HG03095 (cell line): ENCODE results near the gene C10orf143.

Source experiments
- ATAC-seq: cut with Tn5 transposase; IDR thresholded peaks from one replicate; pipeline ENCODE4 v1.9.1; 2021; ENCODE audit warnings: moderate library complexity; ENCODE audit not compliant: unreplicated experiment

C10orf143 gene

DNA sequence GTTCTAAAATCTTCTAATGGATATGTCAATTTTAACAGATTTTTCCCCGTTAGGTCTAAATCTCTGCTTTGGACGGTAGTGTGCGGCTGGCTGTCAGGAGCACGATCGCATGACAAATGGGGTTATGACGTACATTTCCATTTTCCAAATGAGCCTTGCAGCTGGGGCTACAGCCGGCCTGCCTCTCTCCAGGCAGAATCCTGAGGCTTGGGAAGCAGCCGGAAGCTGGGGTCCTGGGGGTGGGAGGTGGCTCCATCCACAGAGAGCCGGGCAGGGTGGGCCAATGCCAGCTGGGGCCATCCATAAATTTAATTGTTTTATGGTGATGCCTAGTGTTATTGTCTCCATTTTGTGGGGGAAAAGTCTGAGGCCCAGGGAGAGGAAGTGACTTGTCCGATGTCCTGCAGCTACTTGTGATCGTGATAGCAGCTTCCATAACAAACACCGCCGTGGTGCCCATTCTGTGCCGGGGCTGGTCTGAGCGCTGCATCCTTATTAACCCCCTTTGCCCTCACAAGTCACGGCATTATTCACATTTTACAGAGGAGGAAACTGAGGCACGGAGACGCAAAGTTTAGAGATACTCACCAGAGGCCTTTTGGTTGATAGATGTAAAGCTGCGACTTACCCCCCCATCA, 93.5 kb downstream of the C10orf143 start:
- no peak for ATAC-seq

DNA sequence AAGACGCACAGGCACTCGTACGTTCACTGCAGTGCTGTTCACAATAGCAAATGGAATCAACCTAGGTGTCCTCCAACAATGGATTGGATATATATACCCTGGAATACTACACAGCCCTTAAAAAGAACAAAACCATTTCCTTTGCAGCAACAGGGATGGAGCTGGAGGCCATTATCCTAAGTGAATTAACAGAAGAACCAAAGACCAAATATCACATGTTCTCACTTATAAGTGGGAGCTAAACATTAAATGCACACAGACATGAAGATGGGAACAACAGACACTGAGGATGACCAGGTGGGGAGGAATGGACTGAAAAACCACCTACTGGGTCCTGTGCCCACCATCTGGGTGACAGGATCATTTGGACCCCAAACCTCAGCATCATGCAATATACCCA, 94.5 kb downstream of the C10orf143 start:
- ATAC-seq, result no peak

DNA sequence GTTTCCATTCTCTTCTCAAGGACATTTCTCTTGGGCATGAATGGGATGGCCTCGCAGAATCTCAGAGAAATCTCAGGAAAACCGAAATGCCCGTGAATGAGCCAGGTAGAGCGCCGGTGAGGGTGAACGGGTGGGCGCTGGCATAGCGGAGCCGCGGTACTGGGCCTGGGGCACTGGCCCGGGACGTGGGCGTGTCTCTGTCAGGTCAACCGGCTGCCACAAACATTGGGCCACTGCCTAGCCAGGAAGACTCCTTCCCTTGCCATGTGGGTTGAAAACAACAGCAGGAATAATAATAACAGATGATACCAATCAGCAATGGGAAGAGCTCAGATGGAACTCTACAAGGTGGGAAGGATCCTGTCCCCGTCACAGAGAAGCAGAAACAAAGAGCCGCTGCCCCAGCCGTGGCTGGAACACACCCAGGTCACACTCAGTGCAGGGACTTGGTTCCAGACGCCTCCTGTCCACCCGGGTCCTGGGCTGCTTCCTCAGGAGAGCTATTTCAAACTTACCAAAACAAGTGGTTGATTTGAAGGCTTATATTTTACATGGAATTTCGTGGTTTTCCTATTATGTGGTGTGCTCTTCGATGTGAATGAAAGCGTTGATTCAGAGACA, 95.4 kb downstream of the C10orf143 start:
- ATAC-seq, result no peak

DNA sequence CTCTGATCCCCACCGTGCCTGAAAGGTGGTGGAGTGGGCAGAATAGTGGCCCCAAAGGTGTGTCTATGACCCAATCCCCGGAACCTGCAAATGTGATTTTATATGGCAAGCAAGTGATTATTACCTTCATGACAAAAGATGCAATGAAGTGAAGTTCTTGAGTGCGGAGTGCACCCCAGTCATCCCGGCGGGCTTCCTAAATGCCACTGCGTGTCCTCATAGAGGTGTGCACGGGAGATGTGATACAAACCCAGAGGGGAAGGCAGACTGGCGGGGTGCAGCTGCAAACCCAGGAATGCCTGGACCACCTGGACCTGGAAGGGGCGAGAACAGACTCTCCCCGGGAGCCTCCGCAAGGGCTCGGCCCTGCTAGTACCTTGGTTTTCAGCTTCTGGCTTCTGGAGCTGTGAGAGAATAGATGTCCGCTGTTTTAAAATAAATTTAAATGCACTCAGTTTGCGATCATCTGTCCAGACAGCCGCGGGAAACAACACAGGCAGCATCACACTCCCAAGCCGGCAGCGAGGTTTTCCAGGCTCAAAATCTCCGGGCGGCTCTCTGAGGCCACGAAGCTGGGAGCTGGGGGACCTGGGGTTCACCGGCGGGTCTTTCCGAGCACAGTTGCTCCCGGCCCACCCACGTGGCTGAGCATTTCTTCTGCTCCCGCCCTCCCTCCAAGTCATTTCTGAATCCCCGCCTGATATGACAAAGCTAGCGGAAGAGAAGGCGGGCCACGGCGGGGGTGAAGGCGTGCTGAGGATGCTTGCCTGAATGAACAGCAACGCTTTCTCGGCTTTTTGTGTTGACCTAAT, 96.2 kb downstream of the C10orf143 start:
- no peak for ATAC-seq
